Measurements from ENCODE around the gene KLHDC2.
"Not testable (repeated sequence)": the region's sequence is repeated elsewhere in the genome, so short reads cannot be mapped to it uniquely, and the experiment has no call there.

KLHDC2 gene

DNA sequence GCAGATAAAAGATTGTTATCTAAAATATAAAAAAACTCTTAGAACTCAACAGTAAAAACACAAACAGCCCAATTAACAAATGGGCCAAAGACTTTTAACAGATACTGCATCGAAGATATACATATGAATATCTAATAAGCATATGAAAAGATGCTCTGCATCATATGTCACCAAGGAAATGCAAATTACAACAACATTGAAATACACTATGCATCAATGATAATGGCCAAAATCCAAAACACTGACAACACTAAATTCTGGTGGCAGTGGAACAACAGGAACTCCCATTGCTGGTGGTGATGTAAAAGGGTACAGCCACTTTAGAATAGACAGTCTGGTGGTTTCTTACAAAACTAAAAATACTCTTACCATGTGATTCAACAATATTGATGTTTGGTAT, 40.8 kb downstream of the KLHDC2 start:
- Histone ChIP-seq H3K9me3 (ENCODE audit: low read length) (peaks cover 10% of the 10 kb centered on the region), H2AFZ (ENCODE audit: low read depth, low read length) (no peak overlapping the region), H3K4me3 (ENCODE audit: low read length) (no peak overlapping the region), H3K4me1 (ENCODE audit: insufficient read depth, low read length) (no peaks in the 10 kb centered on the region), H3K27me3 (ENCODE audit: insufficient read depth, low read length) (no peaks in the 10 kb centered on the region), H3K36me3 (ENCODE audit: insufficient read depth, low read length) (peaks cover 81% of the 10 kb centered on the region)

DNA sequence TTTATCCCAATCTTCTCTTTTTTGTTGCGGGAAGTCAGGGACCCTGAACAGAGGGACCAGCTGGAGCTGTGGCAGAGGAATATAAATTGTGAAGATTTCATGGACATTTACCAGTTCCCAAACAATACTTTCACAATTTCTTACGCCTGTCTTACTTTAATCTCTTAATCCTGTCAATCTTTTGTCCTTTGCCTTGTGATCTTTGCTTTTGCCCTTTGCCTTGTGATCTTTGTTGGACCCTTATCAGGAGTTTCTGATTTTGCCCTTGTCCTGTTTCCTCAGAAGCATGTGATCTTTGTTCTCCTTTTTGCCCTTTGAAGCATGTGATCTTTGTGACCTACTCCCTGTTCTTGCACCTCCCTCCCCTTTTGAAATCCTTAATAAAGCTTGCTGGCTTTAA, 48.2 kb downstream of the KLHDC2 start:
- not testable (repeated sequence) for H3K4me1 ChIP-seq (ENCODE audit: insufficient read depth, low read length); H2AFZ ChIP-seq (ENCODE audit: low read depth, low read length); H3K27me3 ChIP-seq (ENCODE audit: insufficient read depth, low read length); H3K4me3 ChIP-seq (ENCODE audit: low read length)
- Histone ChIP-seq H3K9me3 (ENCODE audit: low read length) (peaks cover 18% of the 10 kb centered on the region), H3K36me3 (ENCODE audit: insufficient read depth, low read length) (peaks cover 81% of the 10 kb centered on the region)

DNA sequence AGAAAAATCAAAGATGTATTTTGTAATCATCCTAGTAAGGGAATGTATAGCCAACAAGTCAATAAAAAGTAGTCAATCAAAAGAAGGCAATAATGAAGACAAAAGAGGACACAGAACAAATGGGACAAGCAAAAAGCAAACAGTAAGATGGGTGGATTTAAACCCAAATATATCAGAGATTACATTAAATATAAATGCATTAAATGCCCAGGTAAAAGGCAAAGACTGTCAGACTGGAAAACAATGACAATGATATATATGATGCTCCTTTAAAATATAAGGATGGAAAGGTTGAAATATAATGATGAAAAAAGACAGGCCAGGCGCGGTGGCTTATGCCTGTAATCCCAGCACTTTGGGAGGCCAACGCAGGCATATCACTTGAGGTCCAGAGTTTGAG, 48.9 kb downstream of the KLHDC2 start:
- no peaks in the 10 kb centered on the region for H3K27me3 ChIP-seq (ENCODE audit: insufficient read depth, low read length)
- H3K36me3 ChIP-seq (ENCODE audit: insufficient read depth, low read length) = peaks cover 74% of the 10 kb centered on the region
- no peak overlapping the region for H2AFZ ChIP-seq (ENCODE audit: low read depth, low read length)
- H3K4me1 ChIP-seq (ENCODE audit: insufficient read depth, low read length) = no peaks in the 10 kb centered on the region
- H3K4me3 ChIP-seq (ENCODE audit: low read length) = no peak overlapping the region
- H3K9me3 ChIP-seq (ENCODE audit: low read length) = peaks cover 18% of the 10 kb centered on the region

DNA sequence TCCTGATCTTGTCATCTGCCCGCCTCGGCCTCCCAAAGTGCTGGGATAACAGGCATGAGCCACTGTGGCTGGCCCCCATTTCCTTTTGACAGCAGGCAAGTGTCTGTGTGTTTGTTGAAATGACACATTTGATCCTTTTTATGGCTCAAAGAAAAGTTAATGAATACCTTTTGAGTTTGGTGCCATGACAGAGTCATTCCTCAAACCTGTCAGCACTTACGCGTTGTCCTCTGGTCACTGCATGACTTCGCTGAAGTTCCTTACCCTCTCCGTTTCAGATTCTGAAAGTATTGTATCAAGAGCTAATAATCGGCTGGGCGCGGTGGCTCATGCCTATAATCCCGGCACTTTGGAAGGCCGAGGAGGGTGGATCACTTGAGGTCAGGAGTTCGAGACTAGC, 52.2 kb downstream of the KLHDC2 start:
- Histone ChIP-seq H3K9me3 (ENCODE audit: low read length) (peaks cover 8% of the 10 kb centered on the region), H3K27me3 (ENCODE audit: insufficient read depth, low read length) (no peaks in the 10 kb centered on the region), H3K4me3 (ENCODE audit: low read length) (no peak overlapping the region), H3K36me3 (ENCODE audit: insufficient read depth, low read length) (peaks cover 67% of the 10 kb centered on the region), H2AFZ (ENCODE audit: low read depth, low read length) (no peak overlapping the region), H3K4me1 (ENCODE audit: insufficient read depth, low read length) (no peaks in the 10 kb centered on the region)

DNA sequence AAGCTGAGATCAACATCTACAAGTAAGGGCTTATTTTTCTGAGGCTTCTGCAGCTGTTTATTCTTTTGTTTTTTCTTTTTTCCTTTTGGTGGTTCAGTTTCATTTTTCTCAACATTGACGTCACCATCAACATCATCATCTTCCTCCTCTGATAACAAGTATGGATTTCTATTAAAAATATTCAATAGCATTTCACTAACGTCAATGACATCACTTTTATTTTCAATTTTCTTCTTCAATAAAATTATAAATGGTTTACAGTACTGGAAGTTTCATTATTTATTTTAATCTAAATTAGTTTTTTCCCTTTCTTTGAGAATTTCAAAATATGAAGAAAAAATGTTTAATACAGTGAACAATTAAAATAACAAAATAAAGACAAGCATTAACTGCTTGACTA, 60.7 kb downstream of the KLHDC2 start:
- no peaks in the 10 kb centered on the region for H3K27me3 ChIP-seq (ENCODE audit: insufficient read depth, low read length)
- H2AFZ ChIP-seq (ENCODE audit: low read depth, low read length) = no peak overlapping the region
- no peaks in the 10 kb centered on the region for H3K9me3 ChIP-seq (ENCODE audit: low read length)
- no peak overlapping the region for H3K4me3 ChIP-seq (ENCODE audit: low read length)
- no peaks in the 10 kb centered on the region for H3K4me1 ChIP-seq (ENCODE audit: insufficient read depth, low read length)
- peaks cover 94% of the 10 kb centered on the region for H3K36me3 ChIP-seq (ENCODE audit: insufficient read depth, low read length)
